Measurements from ENCODE around the gene TACC2.

Gene TACC2

GRCh38 chr10:122126763-122127659 lies 138.0 kb downstream of the TACC2 start:
- ATAC-seq (ENCODE audit: insufficient read depth, low read depth): no peak
- no peaks in the 10 kb centered on the region for H3K9me3 ChIP-seq (ENCODE audit: insufficient read depth, low read length, severe bottlenecking)
- no peak overlapping the region for H3K4me3 ChIP-seq (ENCODE audit: low read depth in 1 of 2, low read length in 2 of 2)
- H3K4me2 ChIP-seq (ENCODE audit: insufficient read depth, low read length): no peak overlapping the region
- no peaks in the 10 kb centered on the region for H3K27me3 ChIP-seq (ENCODE audit: insufficient read depth, low read length, poor library complexity)
- H4K20me1 ChIP-seq (ENCODE audit: insufficient read depth, low read length): no peaks in the 10 kb centered on the region
- H3K9ac ChIP-seq (ENCODE audit: low read depth, low read length): no peak overlapping the region
- H3K27ac ChIP-seq (ENCODE audit: low read length): no peak overlapping the region
- DNase-seq: no peak
- TF ChIP-seq EZH2 (IDR thresholded peaks at IDR 0.05; ENCODE audit: borderline replicate concordance, low read depth, low read length, severe bottlenecking): no peak
- TF ChIP-seq, protein P1, sequence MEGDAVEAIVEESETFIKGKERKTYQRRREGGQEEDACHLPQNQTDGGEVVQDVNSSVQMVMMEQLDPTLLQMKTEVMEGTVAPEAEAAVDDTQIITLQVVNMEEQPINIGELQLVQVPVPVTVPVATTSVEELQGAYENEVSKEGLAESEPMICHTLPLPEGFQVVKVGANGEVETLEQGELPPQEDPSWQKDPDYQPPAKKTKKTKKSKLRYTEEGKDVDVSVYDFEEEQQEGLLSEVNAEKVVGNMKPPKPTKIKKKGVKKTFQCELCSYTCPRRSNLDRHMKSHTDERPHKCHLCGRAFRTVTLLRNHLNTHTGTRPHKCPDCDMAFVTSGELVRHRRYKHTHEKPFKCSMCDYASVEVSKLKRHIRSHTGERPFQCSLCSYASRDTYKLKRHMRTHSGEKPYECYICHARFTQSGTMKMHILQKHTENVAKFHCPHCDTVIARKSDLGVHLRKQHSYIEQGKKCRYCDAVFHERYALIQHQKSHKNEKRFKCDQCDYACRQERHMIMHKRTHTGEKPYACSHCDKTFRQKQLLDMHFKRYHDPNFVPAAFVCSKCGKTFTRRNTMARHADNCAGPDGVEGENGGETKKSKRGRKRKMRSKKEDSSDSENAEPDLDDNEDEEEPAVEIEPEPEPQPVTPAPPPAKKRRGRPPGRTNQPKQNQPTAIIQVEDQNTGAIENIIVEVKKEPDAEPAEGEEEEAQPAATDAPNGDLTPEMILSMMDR (IDR thresholded peaks at IDR 0.05; ENCODE audit: borderline replicate concordance, extremely low read depth, low read length, poor library complexity, severe bottlenecking): no peak
- no peak overlapping the region for H2AFZ ChIP-seq (ENCODE audit: low read depth, low read length)
- H3K79me2 ChIP-seq (ENCODE audit: insufficient read depth, low read length): no peaks in the 10 kb centered on the region
- no peaks in the 10 kb centered on the region for H3K4me1 ChIP-seq (ENCODE audit: insufficient read depth, low read length)
- H3K36me3 ChIP-seq (ENCODE audit: insufficient read depth, low read length): no peaks in the 10 kb centered on the region

- Histone ChIP-seq H3K79me2 (ENCODE audit: insufficient read depth, low read length) (no peaks in the 10 kb centered on the region), H3K4me3 (ENCODE audit: low read depth in 1 of 2, low read length in 2 of 2) (no peak overlapping the region), H2AFZ (ENCODE audit: low read depth, low read length) (no peak overlapping the region), H3K4me1 (ENCODE audit: insufficient read depth, low read length) (no peaks in the 10 kb centered on the region), H3K36me3 (ENCODE audit: insufficient read depth, low read length) (no peaks in the 10 kb centered on the region), H3K9me3 (ENCODE audit: insufficient read depth, low read length, severe bottlenecking) (no peaks in the 10 kb centered on the region), H3K9ac (ENCODE audit: low read depth, low read length) (no peak overlapping the region), H3K4me2 (ENCODE audit: insufficient read depth, low read length) (no peak overlapping the region), H4K20me1 (ENCODE audit: insufficient read depth, low read length) (no peaks in the 10 kb centered on the region), H3K27me3 (ENCODE audit: insufficient read depth, low read length, poor library complexity) (no peaks in the 10 kb centered on the region), H3K27ac (ENCODE audit: low read length) (no peak overlapping the region)
- ATAC-seq (ENCODE audit: insufficient read depth, low read depth): no peak
- TF ChIP-seq, protein P1 (IDR thresholded peaks at IDR 0.05; ENCODE audit: borderline replicate concordance, extremely low read depth, low read length, poor library complexity, severe bottlenecking): no peak
- no peak for TF ChIP-seq EZH2 (IDR thresholded peaks at IDR 0.05; ENCODE audit: borderline replicate concordance, low read depth, low read length, severe bottlenecking)
- no peak for DNase-seq
These were observed 139.0 kb downstream of the TACC2 start for GRCh38 chr10:122127943-122128342.

DNA sequence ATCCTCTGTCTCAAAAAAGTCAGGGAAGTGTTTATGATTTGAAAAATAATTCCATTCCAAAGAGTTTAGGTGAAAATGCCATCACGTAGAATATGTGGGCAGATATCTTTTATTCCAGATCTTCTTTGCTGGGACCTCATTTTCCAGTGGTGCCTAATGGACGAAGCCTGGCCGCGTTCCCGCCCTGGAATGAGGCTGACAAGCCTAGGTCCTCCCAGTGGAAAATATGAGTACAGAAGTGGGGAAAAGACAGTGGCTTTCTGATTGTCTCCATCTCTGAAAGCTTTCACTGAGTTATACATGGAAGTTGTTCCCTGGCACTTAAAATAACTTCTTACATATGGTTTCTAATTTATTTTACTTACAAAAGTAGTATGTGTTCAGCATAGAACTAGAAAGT lies 139.4 kb downstream of the TACC2 start:
- no peak for TF ChIP-seq EZH2 (IDR thresholded peaks at IDR 0.05; ENCODE audit: borderline replicate concordance, low read depth, low read length, severe bottlenecking)
- TF ChIP-seq, protein P1 (IDR thresholded peaks at IDR 0.05; ENCODE audit: borderline replicate concordance, extremely low read depth, low read length, poor library complexity, severe bottlenecking): no peak
- H3K27me3 ChIP-seq (ENCODE audit: insufficient read depth, low read length, poor library complexity): no peaks in the 10 kb centered on the region

More for the DNA sequence above, 139.4 kb downstream of the TACC2 start:
- Histone ChIP-seq H3K9ac (ENCODE audit: low read depth, low read length) (no peak overlapping the region), H3K4me3 (ENCODE audit: low read depth in 1 of 2, low read length in 2 of 2) (no peak overlapping the region), H3K4me1 (ENCODE audit: insufficient read depth, low read length) (no peaks in the 10 kb centered on the region), H3K9me3 (ENCODE audit: insufficient read depth, low read length, severe bottlenecking) (no peaks in the 10 kb centered on the region), H3K79me2 (ENCODE audit: insufficient read depth, low read length) (no peaks in the 10 kb centered on the region), H2AFZ (ENCODE audit: low read depth, low read length) (no peak overlapping the region), H4K20me1 (ENCODE audit: insufficient read depth, low read length) (no peaks in the 10 kb centered on the region), H3K4me2 (ENCODE audit: insufficient read depth, low read length) (no peak overlapping the region), H3K27ac (ENCODE audit: low read length) (no peak overlapping the region), H3K36me3 (ENCODE audit: insufficient read depth, low read length) (no peaks in the 10 kb centered on the region)
- DNase-seq (no peak), ATAC-seq (ENCODE audit: insufficient read depth, low read depth) (no peak)

Data from DND-41 (cell line).